Measurements from ENCODE around the gene TRAT1. TPM values are rescaled to one million over a fixed set of nuclear protein-coding genes. Genes with fewer than 3 reads are reported as not detected.

Gene TRAT1, protein sequence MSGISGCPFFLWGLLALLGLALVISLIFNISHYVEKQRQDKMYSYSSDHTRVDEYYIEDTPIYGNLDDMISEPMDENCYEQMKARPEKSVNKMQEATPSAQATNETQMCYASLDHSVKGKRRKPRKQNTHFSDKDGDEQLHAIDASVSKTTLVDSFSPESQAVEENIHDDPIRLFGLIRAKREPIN
- total RNA-seq = 10 to 100 TPM; 13.8 to 15.5 TPM

DNA sequence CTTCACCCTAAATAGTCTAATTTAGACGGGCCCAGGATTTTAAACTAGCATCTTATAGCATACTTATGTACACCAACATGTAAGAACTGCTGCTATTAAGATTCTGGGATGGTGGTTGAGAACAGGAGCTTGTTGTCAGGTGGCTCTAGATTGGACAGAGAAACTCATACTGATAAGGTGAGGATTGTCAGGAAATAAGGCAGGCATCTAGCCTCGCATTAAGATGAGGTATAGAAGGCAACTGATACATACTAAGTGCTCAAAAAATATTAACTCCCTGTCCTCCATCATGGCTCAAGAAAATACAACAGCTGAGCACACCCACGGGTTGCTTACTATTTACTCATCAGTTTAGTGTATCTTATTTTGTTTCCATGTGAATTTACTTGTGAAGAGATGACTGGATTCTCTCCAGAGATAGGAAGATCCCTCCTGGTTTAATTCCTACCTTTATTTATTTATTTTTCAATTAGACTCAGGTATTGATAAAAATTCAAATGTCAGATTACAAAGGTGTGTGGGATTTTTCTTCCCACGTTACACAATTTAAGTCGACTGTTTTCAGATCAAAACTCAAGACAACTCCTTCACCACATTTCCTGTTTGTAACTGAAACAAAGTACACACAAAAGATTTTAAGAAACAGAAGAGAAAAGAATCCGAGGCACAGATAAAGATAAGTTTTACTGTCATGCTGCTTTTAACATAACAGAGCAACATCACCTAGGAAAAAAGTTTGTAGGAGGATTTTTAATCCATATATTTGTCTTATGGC lies at the start of gene TRAT1:
Gene TRAT1 (plus strand): TSS at position 664 of the 775 bp plus-strand sequence. CDS start 142 bp downstream, outside the sequence.
- peaks cover 1% of the 10 kb centered on the region for H3K36me3 Mint-ChIP-seq (ENCODE audit: low read depth)
- peak; percentile 7 for ATAC-seq
- no peaks in the 10 kb centered on the region for H3K9me3 Mint-ChIP-seq
- TF ChIP-seq, protein P1, sequence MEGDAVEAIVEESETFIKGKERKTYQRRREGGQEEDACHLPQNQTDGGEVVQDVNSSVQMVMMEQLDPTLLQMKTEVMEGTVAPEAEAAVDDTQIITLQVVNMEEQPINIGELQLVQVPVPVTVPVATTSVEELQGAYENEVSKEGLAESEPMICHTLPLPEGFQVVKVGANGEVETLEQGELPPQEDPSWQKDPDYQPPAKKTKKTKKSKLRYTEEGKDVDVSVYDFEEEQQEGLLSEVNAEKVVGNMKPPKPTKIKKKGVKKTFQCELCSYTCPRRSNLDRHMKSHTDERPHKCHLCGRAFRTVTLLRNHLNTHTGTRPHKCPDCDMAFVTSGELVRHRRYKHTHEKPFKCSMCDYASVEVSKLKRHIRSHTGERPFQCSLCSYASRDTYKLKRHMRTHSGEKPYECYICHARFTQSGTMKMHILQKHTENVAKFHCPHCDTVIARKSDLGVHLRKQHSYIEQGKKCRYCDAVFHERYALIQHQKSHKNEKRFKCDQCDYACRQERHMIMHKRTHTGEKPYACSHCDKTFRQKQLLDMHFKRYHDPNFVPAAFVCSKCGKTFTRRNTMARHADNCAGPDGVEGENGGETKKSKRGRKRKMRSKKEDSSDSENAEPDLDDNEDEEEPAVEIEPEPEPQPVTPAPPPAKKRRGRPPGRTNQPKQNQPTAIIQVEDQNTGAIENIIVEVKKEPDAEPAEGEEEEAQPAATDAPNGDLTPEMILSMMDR (IDR thresholded peaks at IDR 0.05) = no peak
- H3K4me3 Mint-ChIP-seq = peak within 1 kb of the TSS; percentile 82
- intact Hi-C loops (cut with micrococcal nuclease) = no loop called here
- H3K4me1 Mint-ChIP-seq (ENCODE audit: low read depth) = peaks cover 43% of the 10 kb centered on the region
- no peaks in the 10 kb centered on the region for H3K27me3 Mint-ChIP-seq
- ChIA-PET CTCF (interaction anchor here (0.6 to 8.4 kb wide), 6 partner anchors 11 to 186 kb away, joined by 3 to 113 read pairs (median 5); no protein-coding TSS in a partner anchor), POLR2A (interaction anchor here (0.8 to 2.1 kb wide), 5 partner anchors 11 to 733 kb away, joined by 3 to 10 read pairs (median 4); no protein-coding TSS in a partner anchor)
- H3K27ac Mint-ChIP-seq = peak within 1 kb of the TSS; percentile 93
- DNase-seq = no peak

DNA sequence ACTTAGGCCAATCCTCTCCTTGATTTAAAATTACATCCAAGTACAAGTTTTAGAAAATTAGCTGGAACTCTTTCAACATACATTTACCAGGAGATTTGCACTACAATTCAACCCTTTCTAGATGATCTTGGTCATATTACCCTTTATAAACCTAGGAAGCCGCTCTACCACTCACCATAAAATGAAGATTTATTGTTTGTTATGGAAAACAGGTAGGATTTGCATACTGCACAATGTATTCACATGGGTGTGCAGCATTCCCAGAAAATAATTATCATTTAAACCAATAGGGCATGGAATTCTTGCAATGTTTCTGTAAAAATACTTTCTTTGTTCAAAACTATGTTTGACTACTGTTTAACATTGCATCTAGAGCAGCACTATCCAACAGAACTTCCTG lies 46.9 kb upstream of the TRAT1 start:
- no peak overlapping the region for H3K4me3 Mint-ChIP-seq
- TF ChIP-seq, protein P1 (IDR thresholded peaks at IDR 0.05) = no peak
- intact Hi-C loops (cut with micrococcal nuclease) = no loop called here
- H3K36me3 Mint-ChIP-seq (ENCODE audit: low read depth) = peaks cover 8% of the 10 kb centered on the region
- H3K27ac Mint-ChIP-seq = no peak overlapping the region
- DNase-seq = no peak
- no peaks in the 10 kb centered on the region for H3K27me3 Mint-ChIP-seq
- ATAC-seq = no peak
- peaks cover 36% of the 10 kb centered on the region for H3K4me1 Mint-ChIP-seq (ENCODE audit: low read depth)
- ChIA-PET POLR2A (no interaction called here), CTCF (no interaction called here)
- H3K9me3 Mint-ChIP-seq = peaks cover 4% of the 10 kb centered on the region

DNA sequence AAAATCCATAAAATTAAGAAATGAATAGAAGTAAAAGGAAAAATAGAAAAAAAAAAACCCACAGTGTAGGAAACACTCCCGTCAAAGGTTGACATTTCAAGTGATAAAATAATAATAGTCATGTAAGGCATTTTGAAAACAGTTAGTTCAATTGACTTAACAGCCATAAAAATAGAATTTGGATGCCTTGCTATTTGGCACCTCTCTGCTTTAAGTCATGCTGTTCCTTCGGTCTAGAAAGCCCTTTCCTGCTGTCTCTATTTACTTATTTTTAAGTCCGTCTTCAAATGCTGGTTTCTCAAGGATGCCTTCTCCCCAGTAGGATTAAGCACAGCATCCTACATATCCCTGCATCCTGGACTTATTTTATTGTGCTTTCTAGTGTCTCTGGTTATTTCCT lies 43.1 kb upstream of the TRAT1 start:
- H3K27ac Mint-ChIP-seq = peak overlapping the region; percentile 30
- H3K27me3 Mint-ChIP-seq = no peaks in the 10 kb centered on the region
- ChIA-PET CTCF (interaction anchor here (1.2 kb wide), 1 partner anchor 135 kb away, joined by 6 read pairs; no protein-coding TSS in a partner anchor), POLR2A (no interaction called here)
- intact Hi-C loops (cut with micrococcal nuclease) = no loop called here
- ATAC-seq (no peak), DNase-seq (no peak)
- peaks cover 3% of the 10 kb centered on the region for H3K9me3 Mint-ChIP-seq
- peaks cover 39% of the 10 kb centered on the region for H3K4me1 Mint-ChIP-seq (ENCODE audit: low read depth)
- H3K36me3 Mint-ChIP-seq (ENCODE audit: low read depth) = peaks cover 8% of the 10 kb centered on the region
- TF ChIP-seq, protein P1 (IDR thresholded peaks at IDR 0.05) = no peak
- H3K4me3 Mint-ChIP-seq = no peak overlapping the region

DNA sequence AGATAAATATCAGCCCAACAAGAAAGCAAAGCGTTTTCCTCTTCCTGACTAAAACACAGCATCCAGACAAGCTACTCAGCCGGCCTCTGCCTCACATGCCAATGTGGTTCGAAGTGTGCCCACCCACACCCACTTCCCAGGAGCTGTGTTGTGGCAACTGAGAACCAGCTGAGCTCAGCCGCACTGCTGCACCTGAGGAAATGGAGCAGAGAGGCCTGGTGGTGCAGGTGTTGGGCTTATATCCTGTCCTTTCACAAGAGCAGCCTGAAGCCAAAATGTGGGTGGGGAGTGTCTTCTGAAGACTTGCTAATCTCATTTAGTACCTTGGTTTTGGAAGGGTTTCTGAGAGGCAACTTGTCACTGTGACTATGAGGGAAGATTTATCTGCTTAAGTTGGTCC lies 42.4 kb upstream of the TRAT1 start:
- intact Hi-C loops (cut with micrococcal nuclease) = no loop called here

More for the DNA sequence above, 42.4 kb upstream of the TRAT1 start:
- Mint-ChIP-seq H3K27ac (peak overlapping the region; percentile 50), H3K4me1 (ENCODE audit: low read depth) (peaks cover 39% of the 10 kb centered on the region), H3K4me3 (no peak overlapping the region), H3K36me3 (ENCODE audit: low read depth) (peaks cover 8% of the 10 kb centered on the region), H3K27me3 (no peaks in the 10 kb centered on the region), H3K9me3 (peaks cover 3% of the 10 kb centered on the region)
- TF ChIP-seq, protein P1 (IDR thresholded peaks at IDR 0.05) = no peak
- ChIA-PET CTCF (interaction anchor here (1.2 kb wide), 1 partner anchor 135 kb away, joined by 6 read pairs; no protein-coding TSS in a partner anchor), POLR2A (no interaction called here)
- DNase-seq = peak; percentile 75
- peak; percentile 84 for ATAC-seq
